HG02973 (cell line): ENCODE measurements around the gene GOLT1B.
A peak's percentile ranks its signal among the peaks of the same experiment; 100 is the strongest.
"Not testable (repeated sequence)": the region's sequence is repeated elsewhere in the genome, so short reads cannot be mapped to it uniquely, and the experiment has no call there.

Experiments
- ATAC-seq: cut with Tn5 transposase; IDR thresholded peaks from one replicate; pipeline ENCODE4 v1.9.1; 2021; ENCODE audit warnings: moderate library complexity; ENCODE audit not compliant: unreplicated experiment

The GOLT1B gene, protein sequence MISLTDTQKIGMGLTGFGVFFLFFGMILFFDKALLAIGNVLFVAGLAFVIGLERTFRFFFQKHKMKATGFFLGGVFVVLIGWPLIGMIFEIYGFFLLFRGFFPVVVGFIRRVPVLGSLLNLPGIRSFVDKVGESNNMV

DNA sequence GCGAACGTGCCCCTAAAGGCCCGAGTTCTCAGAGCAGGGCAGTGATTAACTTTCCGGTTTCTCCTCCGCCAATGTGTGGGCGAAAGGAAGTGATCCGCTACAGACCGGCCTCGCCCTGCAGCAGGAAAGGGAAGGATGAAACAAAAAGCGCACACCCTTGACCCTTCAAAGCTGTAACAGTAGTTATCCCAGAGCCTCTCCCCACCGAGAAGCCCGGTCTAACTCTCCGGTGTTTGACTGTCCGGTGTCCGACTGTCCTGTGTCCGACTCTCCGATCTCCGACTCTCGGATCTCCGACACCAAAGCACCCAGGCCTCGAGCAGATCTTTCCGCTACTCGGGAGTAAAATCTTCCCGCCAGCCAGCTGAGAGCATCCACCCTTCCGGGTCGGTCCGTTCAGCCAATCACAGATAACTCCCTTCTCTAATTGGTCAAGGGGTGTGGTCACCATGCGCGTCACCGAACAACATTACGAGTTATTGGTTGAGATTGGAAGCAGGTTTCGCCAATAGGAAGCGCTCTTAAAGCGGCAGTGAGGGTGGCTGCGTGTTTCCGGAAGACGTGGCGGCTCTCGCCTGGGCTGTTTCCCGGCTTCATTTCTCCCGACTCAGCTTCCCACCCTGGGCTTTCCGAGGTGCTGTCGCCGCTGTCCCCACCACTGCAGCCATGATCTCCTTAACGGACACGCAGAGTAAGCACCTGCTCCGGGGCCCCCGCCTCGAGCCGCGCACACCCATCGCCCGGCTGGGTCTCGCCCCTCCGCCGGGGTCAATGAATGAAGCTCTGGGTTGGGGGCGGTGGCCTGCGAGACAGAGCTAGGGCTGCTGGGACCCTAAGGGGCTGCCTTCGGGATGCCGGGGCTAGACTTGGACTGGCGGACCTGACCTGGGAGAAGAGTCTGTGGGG lies at the start of gene GOLT1B, which contains the start of gene RECQL:
Gene GOLT1B, plus strand, starts transcription at position 532 of the 906 bp plus-strand sequence. Its CDS starts 135 bp downstream, at position 667.
Gene RECQL, minus strand, starts transcription at position 378 of the 906 bp plus-strand sequence. CDS start 2,065 bp downstream, outside the sequence.
- ATAC-seq, result peak; percentile 98

DNA sequence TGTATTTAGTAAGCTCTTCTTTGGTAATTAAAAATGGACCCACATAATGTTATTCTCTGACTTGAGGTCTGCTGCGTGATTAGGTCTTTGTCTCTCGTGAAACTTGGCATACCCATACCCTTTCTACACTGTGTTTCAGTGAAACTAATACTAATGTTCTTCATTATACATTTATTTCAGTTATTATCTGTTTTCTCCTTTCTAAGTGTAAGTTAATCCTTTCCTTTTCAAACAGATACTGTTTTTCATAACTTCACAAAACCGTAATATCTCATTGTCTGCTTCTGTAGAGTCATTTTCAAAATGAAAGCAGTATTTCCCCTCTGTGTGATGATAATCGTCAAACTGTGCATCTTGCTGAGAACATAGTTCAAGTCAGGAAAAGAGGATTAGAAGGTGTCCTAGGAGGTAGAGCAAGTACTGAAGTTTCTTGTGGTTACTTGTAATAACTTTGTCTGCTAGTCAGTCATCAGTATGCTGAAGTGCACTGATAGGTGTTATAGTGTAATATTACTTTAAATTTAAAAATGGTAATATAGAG lies 48.2 kb upstream of the GOLT1B start:
- no peak for ATAC-seq

DNA sequence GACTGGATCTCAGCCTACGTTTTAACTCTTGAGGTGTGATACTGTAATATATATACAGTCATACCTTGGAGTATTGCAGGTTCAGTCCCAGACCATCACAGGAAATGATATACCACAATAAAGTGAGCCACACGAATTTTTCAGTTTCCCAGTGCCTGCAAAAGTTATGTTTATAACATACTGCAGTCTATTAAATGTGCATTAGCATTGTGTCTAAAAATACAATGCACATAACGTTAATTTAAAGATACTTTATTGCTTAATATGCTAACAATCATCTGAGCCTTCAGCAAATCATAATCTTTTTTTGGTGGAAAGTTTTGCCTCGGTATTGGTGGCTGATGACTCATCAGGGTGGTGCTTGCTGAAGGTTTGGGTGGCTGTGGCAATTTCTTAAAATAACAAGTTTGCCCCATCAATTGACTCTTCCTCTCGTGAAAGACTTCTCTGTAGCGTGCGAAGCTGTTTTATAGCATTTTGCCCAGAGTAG lies 45.3 kb upstream of the GOLT1B start:
- ATAC-seq, result no peak

DNA sequence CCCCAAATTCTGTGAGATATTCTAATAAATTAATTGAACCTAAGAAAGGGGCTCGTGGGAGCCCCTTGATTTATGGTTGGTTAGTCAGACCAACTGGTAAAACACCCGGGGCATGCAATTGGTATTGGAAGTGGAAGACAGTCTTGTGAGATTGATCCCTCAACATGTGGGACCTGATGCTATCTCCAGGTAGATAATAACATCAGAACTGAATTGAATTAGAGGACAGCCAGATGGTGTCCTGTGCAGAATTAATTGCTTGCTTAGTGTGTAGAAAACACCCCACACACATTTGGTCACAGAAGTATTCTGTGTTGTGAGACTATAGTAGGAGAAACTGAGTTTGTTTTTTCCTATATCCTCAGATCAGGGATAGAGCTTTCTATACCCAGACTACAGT lies 42.1 kb upstream of the GOLT1B start:
- ATAC-seq, result no peak

DNA sequence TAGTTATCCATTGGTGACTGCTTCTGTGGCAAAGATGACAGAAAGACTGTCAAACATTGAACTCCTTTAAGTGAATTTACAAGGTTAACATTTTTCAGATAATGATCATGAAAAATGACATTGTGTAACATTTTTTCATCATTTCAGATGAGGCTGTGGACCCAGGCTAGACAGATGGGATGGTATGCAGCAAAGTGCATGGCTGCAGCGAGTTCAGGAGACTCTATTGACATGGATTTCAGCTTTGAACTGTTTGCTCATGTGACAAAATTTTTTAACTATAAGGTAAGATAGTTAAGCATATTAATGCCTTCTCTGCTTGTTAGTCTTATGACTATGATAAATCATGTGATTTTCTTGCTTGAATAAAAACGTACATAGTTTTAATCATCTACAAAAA lies 34.3 kb upstream of the GOLT1B start:
- ATAC-seq, result not testable (repeated sequence)

DNA sequence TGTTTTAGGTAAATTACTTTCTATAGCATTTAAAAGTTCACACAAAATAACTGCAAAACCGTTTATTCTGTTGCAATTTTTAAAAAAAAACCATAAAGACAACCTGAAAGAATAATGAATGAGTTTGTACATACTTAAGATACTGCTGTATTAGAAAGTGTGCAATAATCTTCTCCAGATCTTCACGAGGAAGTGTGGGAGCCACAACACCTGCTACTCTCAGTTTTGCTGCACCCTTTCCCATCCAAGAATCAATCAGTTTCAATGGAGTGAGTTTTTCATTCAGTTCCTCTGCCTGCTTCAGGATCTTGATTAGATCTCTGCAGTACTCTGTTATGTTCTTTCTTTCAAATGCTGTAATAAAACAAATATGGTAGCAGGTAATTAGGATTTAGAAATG lies 30.3 kb upstream of the GOLT1B start:
- no peak for ATAC-seq

DNA sequence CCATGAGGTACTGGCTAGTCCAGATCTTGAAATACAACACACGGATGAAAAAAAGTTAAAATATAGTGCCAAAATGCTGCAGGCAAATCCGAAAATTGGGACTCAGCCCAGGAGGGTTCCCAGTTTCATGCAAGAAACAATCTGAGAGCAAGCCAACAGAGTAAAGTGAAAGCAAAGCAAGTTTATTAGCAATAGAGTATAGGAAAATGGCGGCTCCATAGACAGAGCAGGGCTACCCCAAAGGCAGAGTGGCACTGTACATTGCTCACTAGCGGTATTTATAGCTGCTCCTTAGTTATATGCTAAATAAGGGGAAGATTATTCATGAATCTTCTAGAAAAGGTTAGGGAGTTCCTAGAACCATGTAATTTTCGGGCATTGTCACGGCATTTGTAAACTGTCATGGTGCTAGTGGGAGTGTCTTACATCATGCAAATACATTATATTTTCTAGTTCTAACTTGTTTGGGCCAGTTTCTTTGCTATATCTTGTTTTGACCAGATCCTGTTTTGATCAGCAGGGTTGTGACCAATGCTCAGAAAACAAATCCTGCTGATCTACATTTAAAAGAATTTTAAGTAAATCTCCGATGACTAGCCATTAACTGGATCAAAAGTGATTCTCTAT lies 29.3 kb upstream of the GOLT1B start:
- ATAC-seq, result no peak

DNA sequence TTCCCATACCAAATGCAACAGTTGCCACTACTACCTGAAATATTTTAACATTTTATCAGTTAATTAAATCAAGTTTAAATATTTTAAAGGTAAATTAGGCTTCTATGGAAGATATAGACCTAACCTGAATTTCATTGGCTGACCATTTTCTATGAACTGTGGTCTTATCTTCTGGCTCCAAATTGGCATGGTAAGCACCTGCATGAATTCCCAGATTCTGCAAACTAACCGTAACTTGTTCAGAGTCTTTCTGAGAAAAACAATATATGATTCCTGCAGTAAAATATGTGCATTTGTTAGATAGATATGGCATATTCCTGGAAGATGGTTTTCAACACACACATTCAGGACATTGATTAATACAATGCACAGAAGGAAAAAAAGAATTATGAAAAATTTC lies 26.0 kb upstream of the GOLT1B start:
- no peak for ATAC-seq

DNA sequence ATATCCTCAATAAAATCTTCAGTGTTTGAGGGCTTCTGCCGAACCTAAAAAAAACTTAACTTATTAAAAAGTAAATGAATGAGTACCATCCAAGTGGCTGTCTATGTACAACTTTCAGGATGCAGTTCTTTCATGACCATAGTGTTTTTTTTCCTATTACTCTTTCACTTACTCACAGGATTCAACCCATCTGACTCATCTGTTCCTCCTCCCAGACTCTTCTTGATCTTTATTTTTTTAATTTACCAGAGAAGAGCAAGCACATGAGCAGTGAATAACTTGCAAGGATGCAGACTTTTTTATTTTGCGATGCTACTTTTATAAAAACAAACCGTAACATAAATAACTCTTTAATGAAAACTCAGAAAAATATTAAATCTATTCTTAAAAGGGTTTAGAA lies 24.6 kb upstream of the GOLT1B start:
- ATAC-seq, result no peak

DNA sequence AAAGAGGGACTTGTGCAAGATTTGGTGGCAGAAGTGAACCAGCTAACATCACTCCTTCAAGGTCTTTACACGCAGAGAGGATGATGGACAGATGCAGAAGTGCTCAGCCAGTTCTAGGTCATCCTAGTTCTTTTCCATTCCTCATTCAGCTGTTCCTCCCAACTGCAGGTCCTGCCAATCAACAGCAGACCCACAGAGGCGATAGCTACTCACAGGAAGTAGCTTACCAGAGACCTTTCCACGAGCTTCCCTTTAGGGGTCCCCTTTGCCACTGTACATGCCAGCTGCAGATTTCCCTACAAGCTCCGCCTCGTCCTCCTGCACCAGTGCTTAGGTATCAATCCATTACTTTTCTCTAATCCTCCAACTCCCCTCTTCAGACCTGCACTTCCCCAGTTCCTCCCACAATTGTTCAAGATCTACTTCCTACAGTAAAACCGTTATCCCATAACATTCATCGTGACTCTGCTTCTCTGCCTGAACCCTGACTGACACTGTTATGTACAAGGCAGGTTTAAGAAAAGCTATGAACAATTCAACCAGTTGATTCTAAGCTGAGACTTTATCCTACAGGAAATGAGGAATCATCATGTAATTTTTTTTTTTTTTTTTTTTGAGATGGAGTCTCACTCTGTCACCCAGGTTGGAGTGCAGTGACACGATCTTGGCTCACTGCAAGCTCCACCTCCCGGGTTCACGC lies 22.7 kb upstream of the GOLT1B start:
- ATAC-seq, result no peak

DNA sequence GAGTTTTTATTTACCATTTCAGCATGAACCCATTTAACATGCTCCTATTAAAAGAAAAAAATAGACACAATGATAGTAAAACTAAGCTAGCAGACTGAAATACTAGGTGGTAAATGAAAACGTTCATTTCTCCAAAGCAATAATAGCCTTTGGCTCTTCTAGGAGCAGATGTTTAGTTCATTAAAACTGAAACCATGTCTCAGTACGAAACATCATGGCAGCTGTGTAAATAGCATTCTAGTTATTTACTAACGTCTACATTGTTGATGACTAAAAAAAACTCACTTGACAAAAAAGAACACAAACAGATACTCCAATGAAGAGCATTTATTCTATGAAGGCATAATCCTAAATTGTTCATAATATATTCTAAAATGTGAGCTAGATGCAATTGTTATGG lies 18.1 kb upstream of the GOLT1B start:
- peak; percentile 79 for ATAC-seq

DNA sequence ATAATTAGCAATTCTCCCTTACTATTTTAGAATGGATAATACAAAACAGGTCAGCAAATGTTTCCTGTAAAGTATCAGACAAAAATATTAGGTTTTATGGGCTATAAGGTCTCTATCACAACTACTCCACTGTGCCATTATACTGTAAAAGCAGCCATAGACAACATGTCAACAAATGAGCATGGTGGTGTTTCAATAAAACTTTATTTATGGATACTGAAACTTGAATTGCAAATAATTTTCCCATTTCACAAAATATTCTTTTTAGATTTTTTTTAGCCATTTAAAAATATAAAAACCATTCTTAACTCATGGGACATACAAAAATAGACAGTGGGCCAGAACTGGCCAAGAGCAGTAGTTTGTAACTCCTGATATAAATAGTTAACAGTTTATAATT lies 15.6 kb upstream of the GOLT1B start:
- no peak for ATAC-seq

DNA sequence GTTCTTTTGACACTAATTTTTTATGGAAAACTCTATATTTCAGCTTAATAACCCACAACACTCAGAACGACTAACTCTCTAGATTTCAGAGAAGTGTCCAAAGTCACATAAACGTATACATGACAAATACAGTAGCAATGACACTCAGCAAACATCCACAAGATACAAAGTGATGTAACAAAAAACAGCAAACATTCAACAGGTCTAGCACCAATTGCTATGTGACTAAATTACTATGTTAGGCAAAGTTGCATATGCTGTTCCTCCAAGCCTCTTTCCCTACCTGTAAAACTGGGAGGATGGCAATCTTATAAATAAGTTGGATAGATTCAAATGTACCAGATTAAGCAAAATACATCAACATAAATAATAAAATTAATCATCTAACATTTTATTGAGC lies 1.8 kb upstream of the GOLT1B start:
- ATAC-seq, result no peak

DNA sequence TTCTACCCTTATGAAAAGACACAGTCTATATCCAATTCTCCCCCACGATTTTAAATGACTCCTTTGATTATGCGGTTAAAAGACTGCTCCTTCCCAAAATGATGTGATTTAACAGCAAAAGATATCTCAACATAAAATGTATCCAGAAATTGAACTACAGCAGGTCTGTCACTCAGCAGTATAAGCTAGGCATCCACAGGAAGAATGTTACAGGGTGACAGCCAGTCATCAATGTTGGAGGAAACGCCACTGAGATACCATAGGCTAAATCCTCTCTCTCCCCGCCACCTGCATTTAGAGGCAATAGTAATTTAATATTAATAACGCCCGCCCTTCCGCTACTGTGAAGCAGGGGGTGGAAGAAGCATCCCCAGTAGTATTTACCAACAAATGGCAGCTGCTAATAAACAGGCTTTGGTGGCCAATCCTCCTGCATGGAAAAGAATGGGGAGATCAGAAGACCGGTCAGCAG lies 767 bp upstream of the GOLT1B start:
- ATAC-seq, result peak; percentile 0

DNA sequence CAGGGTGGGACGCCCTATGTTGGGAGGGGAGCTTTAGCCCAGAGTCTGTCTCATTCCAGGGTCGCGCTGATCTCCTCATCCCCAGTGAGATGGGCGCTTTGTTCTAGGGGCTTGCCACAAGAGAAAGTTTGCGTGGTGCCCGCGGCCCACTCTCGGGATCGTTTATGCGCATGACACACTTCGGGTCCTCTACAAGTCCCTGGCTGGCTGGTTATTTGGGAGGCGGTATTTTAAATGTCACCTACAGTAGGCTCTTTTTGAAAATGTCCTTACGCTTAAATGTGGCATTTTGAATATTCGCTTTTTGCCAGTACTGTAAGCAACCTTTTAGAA lies 541 bp downstream of the GOLT1B start:
- ATAC-seq, result no peak

DNA sequence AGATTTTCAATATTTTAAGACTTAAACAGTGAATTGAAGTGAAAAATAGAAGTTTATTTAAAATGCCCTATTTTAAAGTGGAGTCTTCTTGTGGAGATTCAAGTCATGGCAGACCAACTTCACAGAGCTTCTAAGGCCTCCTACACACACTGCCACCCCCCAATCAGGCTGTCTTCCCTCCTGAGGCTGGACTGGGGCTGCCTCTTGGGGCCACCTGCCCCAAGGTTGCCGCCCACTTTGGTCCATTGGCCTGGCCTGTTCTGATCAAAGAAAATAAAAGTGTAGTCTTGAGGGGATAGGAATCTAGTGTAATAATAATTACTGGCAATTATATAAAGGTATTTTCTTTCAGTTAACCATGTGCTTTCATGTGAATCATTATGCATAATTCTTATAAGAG lies 1.3 kb downstream of the GOLT1B start:
- ATAC-seq, result no peak

DNA sequence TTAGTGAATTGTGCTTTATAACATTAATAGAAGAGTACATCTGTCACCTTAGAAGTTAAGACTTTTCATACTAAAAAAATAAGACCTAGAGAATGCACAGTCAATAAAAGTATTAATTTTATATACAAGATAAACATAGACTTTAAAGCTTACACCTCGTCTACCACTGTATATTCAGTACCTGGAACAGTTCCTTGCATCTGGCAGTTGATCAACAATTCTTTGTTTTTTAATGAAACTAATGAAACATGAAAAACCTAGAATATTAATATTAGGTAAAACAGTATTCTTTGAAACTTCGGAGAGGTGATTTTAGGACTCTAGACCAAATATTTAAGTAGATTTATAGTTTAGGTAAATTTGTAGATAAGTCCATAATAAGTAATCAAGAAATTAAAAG lies 4.3 kb downstream of the GOLT1B start:
- ATAC-seq, result no peak

DNA sequence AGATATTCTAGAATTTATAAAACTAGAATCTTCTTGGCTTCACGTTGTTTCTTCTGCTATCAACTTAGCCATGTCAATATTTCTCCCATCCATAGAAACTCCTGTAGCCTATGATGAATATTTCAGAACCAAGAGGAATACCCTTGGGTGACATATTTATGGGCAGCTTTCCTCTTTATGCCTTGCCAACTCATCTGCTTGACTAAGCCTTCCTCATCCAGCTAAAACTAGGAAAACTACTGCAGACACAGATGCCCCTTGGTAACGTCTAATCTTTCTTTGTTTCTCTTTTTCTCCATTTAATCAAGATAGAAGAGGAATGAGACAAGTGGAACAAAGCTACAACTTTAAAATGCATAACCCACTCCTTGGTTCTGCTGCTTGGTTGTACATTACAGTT lies 6.3 kb downstream of the GOLT1B start:
- ATAC-seq, result no peak

DNA sequence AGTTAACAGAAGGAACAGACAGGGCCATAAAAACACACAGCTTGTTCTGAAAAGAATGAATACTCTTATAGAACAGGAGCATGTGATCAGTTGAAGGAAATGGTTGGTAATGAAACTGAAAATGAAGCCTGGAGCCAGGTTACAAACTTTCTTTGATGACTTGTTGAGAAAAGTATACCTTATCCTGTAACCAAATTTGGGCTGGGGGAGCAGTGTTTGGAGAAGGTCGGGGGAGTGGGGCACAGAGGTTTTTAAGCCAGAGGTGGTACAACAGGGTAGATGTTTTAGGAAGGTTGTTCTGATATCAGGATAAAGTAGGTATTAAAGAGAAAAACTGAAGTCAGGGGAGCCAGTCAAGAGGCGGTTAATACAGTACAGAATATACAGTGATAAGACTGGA lies 8.2 kb downstream of the GOLT1B start:
- peak; percentile 89 for ATAC-seq

DNA sequence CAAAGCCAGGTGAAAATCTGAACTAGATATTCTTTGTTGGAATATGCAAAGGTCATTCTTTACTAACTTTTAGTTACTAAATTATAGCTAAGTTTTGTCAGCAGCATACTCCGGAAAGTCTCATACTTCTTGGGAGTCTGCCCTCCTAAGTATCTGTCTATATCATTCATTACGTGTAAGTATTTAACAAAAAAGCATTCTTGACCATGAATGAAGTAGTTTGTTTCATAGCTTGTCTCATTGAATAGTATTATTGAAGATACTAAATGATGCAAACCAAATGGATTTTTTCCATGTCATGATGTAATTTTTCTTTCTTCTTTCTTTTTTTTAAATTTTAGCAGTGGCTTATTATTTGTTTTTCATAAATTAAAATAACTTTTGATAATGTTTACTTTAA lies 14.7 kb downstream of the GOLT1B start:
- no peak for ATAC-seq

DNA sequence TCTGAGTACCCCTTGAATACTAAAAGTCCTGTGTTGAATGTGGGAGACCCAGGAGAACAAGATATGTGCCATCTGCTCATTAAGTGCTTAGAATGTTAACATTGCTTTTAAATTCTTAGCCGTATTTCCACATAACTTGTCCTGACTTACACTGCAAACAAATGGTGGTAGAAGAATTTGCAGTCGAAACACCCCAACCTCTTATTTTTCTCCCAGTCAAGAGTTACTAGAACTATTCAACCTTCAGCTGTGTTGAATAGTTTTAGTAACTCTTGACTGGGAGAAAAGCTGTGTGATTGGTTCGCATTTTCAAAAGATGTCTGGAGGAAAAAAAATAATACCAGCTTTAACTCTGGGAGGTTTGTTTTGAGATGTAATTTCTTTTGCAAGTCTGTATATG lies 16.9 kb downstream of the GOLT1B start:
- ATAC-seq, result no peak
